Activated B cell treated with CpG ODN at 0.5 μM for 24 hours (primary cell): ENCODE data around the gene SERINC3. TPM values are rescaled to one million over a fixed set of nuclear protein-coding genes. Genes with fewer than 3 reads are reported as not detected.

Source experiments
- ATAC-seq: fragments of 200-7000 bp; cut with Tn5 transposase; one replicate; pipeline ENCODE4 v1.10.0; 2021; ENCODE audit warnings: low read depth, mild to moderate bottlenecking, moderate library complexity
- CTCF ChIA-PET: fragments of 350-600 bp; sonication (Branson Sonifier 250); formaldehyde crosslinking; loops from one replicate; lab custom pipeline; 2021; ENCODE audit warnings: antibody characterized with exemption; lab: Charles Lee
- POLR2A ChIA-PET: fragments of 350-600 bp; sonication (Branson Sonifier 250); formaldehyde crosslinking; loops from one replicate; lab custom pipeline; 2021; ENCODE audit warnings: antibody characterized with exemption; lab: Charles Lee
- DNase-seq: peaks from one replicate; pipeline ENCODE4 v3.0.0; 2022
- H3K27ac Mint-ChIP-seq: one replicate; pipeline ENCODE4 v1.8.0; 2020; ENCODE audit warnings: mixed read lengths
- H3K27me3 Mint-ChIP-seq: one replicate; pipeline ENCODE4 v1.8.0; 2021; ENCODE audit warnings: mixed read lengths
- H3K36me3 Mint-ChIP-seq: one replicate; pipeline ENCODE4 v1.8.0; 2021; ENCODE audit warnings: low read depth, mixed read lengths
- H3K4me1 Mint-ChIP-seq: one replicate; pipeline ENCODE4 v1.8.0; 2021; ENCODE audit warnings: mixed read lengths
- H3K4me3 Mint-ChIP-seq: one replicate; pipeline ENCODE4 v1.8.0; 2020; ENCODE audit warnings: mild to moderate bottlenecking, mixed read lengths
- H3K9me3 Mint-ChIP-seq: one replicate; pipeline ENCODE4 v1.8.0; 2020; ENCODE audit warnings: mixed read lengths
- intact Hi-C: fragments of 100-400 bp; cut with micrococcal nuclease; formaldehyde crosslinking; loops from one replicate; pipeline ENCODE4 v1.15.1; 2024
- total RNA-seq: library from RNA; stranded (reverse); gene quantifications from 2 replicates; pipeline ENCODE4 v1.2.3, GENCODE V29; 2022
- TF ChIP-seq, protein P1 (sequence below): fragments of 200-600 bp; IDR thresholded peaks from one replicate; pipeline ENCODE4 v1.8.0; 2022; ENCODE audit warnings: antibody characterized with exemption, mild to moderate bottlenecking

SERINC3 gene
- total RNA-seq, 1 donor from 2014 or later = 41.4 TPM

DNA sequence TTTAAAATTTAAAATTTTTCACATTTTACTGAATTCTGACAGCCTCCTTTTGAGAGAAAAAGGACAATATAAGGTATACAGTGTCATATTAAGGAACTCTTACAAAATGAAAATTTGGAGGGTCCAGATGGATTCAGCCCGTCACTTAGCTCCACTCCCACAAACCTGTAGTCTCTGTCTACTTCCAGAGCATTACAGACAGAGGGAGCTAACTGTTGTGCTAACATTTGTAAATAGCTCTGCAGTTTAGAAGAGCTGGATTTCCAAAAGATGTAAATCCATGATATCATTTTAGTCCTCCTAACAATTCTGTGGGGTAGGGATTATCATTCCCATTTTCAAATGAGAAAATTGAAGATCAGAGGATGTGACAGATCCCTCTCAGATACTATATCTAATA is 16.1 kb upstream of the SERINC3 start:
- no peaks in the 10 kb centered on the region for H3K27me3 Mint-ChIP-seq
- ChIA-PET CTCF (no interaction called here), POLR2A (no interaction called here)
- TF ChIP-seq, protein P1, sequence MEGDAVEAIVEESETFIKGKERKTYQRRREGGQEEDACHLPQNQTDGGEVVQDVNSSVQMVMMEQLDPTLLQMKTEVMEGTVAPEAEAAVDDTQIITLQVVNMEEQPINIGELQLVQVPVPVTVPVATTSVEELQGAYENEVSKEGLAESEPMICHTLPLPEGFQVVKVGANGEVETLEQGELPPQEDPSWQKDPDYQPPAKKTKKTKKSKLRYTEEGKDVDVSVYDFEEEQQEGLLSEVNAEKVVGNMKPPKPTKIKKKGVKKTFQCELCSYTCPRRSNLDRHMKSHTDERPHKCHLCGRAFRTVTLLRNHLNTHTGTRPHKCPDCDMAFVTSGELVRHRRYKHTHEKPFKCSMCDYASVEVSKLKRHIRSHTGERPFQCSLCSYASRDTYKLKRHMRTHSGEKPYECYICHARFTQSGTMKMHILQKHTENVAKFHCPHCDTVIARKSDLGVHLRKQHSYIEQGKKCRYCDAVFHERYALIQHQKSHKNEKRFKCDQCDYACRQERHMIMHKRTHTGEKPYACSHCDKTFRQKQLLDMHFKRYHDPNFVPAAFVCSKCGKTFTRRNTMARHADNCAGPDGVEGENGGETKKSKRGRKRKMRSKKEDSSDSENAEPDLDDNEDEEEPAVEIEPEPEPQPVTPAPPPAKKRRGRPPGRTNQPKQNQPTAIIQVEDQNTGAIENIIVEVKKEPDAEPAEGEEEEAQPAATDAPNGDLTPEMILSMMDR = no peak
- no peaks in the 10 kb centered on the region for H3K36me3 Mint-ChIP-seq
- intact Hi-C loops = no loop called here
- H3K9me3 Mint-ChIP-seq = no peaks in the 10 kb centered on the region
- H3K4me1 Mint-ChIP-seq = peaks cover 4% of the 10 kb centered on the region
- no peak for ATAC-seq
- H3K4me3 Mint-ChIP-seq = no peak overlapping the region
- no peak overlapping the region for H3K27ac Mint-ChIP-seq
- DNase-seq = no peak

DNA sequence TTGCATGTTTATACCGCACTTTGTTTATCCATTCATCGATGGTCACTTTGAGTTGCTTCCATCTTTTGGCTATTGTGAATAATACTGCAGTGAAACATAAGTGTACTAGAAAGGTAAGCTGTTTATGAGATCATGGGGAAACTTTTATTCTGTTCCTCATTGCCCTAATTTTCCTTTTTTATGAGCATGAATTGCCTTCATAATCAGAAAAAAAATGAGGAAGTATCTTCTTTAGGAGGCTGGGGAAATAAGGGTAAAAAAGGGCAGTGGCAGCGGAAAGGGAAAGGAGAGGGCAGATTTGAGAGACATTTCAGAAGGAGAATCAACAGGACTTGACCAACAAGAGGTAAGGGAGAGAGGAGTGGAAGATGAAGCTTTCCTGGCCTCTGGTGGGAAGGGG is 14.3 kb upstream of the SERINC3 start:
- TF ChIP-seq, protein P1 = no peak
- no peak for ATAC-seq
- Mint-ChIP-seq H3K36me3 (no peaks in the 10 kb centered on the region), H3K27me3 (no peaks in the 10 kb centered on the region), H3K4me3 (no peak overlapping the region), H3K4me1 (peaks cover 7% of the 10 kb centered on the region), H3K27ac (no peak overlapping the region), H3K9me3 (no peaks in the 10 kb centered on the region)
- CTCF ChIA-PET = no interaction called here
- intact Hi-C loops = no loop called here
- no peak for DNase-seq
- POLR2A ChIA-PET = no interaction called here

DNA sequence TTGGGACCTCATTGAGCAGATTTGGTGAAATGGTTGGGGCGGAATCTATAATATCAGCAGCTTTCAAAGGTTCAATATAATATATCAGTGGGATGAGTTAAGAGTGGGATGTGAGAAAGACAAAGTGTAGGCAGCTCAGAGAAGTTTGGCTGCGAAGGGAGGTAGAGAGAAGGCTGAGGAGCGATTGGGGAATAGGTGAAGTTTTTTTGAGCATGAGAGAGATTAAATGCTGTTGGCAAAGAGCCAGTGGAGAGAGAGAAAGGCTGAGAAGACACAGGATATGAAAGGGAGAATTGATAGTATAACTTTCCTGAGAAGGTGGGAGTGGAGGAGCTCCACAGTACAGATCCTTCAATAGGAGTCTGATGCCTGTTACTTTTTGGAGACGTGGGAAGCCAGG is 12.1 kb upstream of the SERINC3 start:
- H3K27me3 Mint-ChIP-seq = no peaks in the 10 kb centered on the region
- no peaks in the 10 kb centered on the region for H3K9me3 Mint-ChIP-seq
- ATAC-seq (no peak), DNase-seq (no peak)
- CTCF ChIA-PET = no interaction called here
- POLR2A ChIA-PET = no interaction called here
- H3K4me1 Mint-ChIP-seq = peaks cover 9% of the 10 kb centered on the region
- TF ChIP-seq, protein P1 = no peak
- H3K4me3 Mint-ChIP-seq = no peak overlapping the region
- H3K27ac Mint-ChIP-seq = no peak overlapping the region
- no peaks in the 10 kb centered on the region for H3K36me3 Mint-ChIP-seq
- intact Hi-C loops = no loop called here

DNA sequence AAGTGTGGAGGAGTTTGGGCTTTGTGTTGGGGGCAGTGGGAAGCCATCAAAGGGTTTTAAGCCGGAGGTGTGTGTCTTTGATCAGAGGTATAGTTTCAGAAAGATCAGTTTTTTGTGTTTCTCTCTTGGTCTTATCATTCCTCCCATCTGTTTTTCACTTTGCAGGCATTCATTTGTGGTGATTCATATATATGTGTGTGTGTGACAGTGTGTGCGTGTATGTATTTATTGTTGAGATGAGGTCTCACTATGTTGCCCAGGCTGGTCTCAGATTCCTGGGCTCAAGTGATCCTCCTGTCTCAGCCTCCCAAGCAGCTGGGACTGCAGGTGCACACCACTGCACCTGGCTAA is 11.1 kb upstream of the SERINC3 start:
- ATAC-seq (no peak), DNase-seq (no peak)
- TF ChIP-seq, protein P1 = no peak
- no peaks in the 10 kb centered on the region for H3K27me3 Mint-ChIP-seq
- no peak overlapping the region for H3K4me3 Mint-ChIP-seq
- no peaks in the 10 kb centered on the region for H3K9me3 Mint-ChIP-seq
- ChIA-PET POLR2A (no interaction called here), CTCF (no interaction called here)
- intact Hi-C loops = no loop called here
- H3K27ac Mint-ChIP-seq = no peak overlapping the region
- H3K4me1 Mint-ChIP-seq = peaks cover 9% of the 10 kb centered on the region
- H3K36me3 Mint-ChIP-seq = no peaks in the 10 kb centered on the region

DNA sequence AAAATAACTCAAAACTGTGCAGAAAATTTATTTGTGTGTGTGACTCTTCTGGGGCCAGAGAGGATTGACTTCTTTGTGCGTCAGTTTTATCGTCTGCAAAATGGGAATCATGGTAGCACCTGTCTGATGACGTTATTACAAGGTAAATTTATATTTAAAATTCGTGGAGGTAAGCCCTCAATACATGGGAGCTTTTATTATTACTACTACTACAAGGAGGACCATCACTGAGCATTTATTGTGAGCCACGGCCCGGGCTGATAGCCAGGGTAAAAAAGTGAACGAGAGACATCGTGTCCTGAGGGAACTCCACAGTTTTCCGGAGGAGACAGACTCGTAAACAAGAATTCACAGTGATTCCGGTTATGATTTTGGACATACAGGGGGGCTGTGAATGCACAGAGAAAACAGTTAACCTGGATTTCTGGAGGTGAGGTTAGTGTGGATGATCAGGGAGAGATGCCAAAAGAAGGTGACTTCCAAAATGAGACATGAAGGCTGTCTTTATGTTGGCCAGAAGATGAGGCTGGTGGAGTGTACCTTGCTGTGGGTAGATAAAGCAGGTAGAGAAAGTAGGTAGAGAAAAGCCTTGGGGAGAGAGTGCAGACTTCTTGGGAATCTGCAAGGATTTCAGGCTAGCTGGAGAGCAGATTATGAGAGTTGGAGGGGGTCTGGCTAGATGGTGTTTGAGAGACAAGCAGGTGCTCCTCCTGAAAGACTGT is 10.6 kb upstream of the SERINC3 start:
- no peaks in the 10 kb centered on the region for H3K27me3 Mint-ChIP-seq
- CTCF ChIA-PET = interaction anchor here (0.6 kb wide), 1 partner anchor 10 kb away, joined by 3 read pairs; no protein-coding TSS in a partner anchor
- ATAC-seq (no peak), DNase-seq (no peak)
- no peaks in the 10 kb centered on the region for H3K9me3 Mint-ChIP-seq
- H3K4me1 Mint-ChIP-seq = peaks cover 9% of the 10 kb centered on the region
- H3K4me3 Mint-ChIP-seq = no peak overlapping the region
- no peaks in the 10 kb centered on the region for H3K36me3 Mint-ChIP-seq
- no peak overlapping the region for H3K27ac Mint-ChIP-seq
- TF ChIP-seq, protein P1 = no peak
- POLR2A ChIA-PET = no interaction called here
- intact Hi-C loops = no loop called here
